Osteoblast (primary cell): ENCODE results near the gene GOLGA6D. TPM values are rescaled to one million over a fixed set of nuclear protein-coding genes. Genes with fewer than 3 reads are reported as not detected.
"Not testable (repeated sequence)": the region's sequence is repeated elsewhere in the genome, so short reads cannot be mapped to it uniquely, and the experiment has no call there.

Source experiments
- DNase-seq: peaks from one replicate; pipeline ENCODE4 v3.0.0; 2011; ENCODE audit warnings: low spot score, mixed read lengths; ENCODE audit not compliant: insufficient read length; ENCODE audit errors: missing footprints
- H2AFZ ChIP-seq: 2 replicates; pipeline ENCODE4 v1.6.0; 2011; ENCODE audit warnings: mild to moderate bottlenecking, low read length
- H3K27ac ChIP-seq: 2 replicates; pipeline ENCODE4 v1.5.1; 2011; ENCODE audit warnings: mild to moderate bottlenecking, low read depth, low read length, moderate library complexity
- H3K27me3 ChIP-seq: 2 replicates; pipeline ENCODE4 v1.6.0; 2012; ENCODE audit warnings: mild to moderate bottlenecking, control low read depth, inconsistent platforms, low read length, moderate library complexity; ENCODE audit not compliant: insufficient read depth
- H3K36me3 ChIP-seq: 2 replicates; pipeline ENCODE4 v1.5.1; 2011; ENCODE audit warnings: mild to moderate bottlenecking, low read length, control low read depth, moderate library complexity; ENCODE audit not compliant: insufficient read depth
- H3K4me1 ChIP-seq: 2 replicates; pipeline ENCODE4 v1.5.1; 2011; ENCODE audit warnings: mild to moderate bottlenecking, low read length, control low read depth, moderate library complexity; ENCODE audit not compliant: insufficient read depth
- H3K4me2 ChIP-seq: 2 replicates; pipeline ENCODE4 v1.6.0; 2011; ENCODE audit warnings: mild to moderate bottlenecking, low read length; ENCODE audit not compliant: insufficient read depth
- H3K4me3 ChIP-seq: fragments of 200-600 bp; sonication (generic); 3 replicates; pipeline ENCODE4 v1.5.1; 2012; ENCODE audit warnings: mild to moderate bottlenecking, low read length, inconsistent platforms; ENCODE audit not compliant: insufficient read depth
- H3K79me2 ChIP-seq: 2 replicates; pipeline ENCODE4 v1.6.0; 2012; ENCODE audit warnings: mild to moderate bottlenecking, low read length, control low read depth, inconsistent platforms; ENCODE audit not compliant: insufficient read depth
- H3K9me3 ChIP-seq: 2 replicates; pipeline ENCODE4 v1.5.1; 2011; ENCODE audit warnings: low read depth, low read length, control low read depth
- H4K20me1 ChIP-seq: 2 replicates; pipeline ENCODE4 v1.6.0; 2012; ENCODE audit warnings: mild to moderate bottlenecking, low read length, control low read depth; ENCODE audit not compliant: insufficient read depth
- total RNA-seq: library from RNA; depleted of rRNA; stranded (reverse); fragments of >200 nt; gene quantifications from 2 replicates; pipeline ENCODE4 v1.2.3, GENCODE V29; 2012
- TF ChIP-seq, protein P1 (sequence below): IDR thresholded peaks from 2 replicates; pipeline ENCODE4 v1.5.1; 2011; ENCODE audit warnings: mild to moderate bottlenecking, low read depth, low read length, moderate library complexity; ENCODE audit errors: extremely low read depth

Gene GOLGA6D
- total RNA-seq, 1 donor = not detected

DNA sequence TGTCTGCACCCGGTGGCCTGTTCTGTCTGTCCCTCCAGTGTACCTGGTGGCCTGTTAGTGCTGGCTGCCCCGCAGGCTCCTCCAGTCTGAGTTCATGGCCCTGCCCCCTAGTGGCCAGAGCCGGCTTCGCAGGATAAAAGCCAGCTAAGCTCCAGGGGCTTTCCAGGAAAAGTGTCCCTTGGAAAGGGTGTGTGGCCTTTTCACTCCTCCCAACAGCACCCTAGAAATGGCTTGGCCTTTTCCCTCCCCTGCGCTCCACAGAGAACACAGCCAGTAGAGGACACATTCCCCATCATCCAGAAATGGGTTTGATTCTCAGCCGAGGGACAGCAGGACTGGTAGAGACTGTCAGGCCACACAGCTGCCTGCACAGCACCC lies 16.7 kb downstream of the GOLGA6D start:
- not testable (repeated sequence) for H2AFZ ChIP-seq, DNase-seq, H3K36me3 ChIP-seq, H3K27me3 ChIP-seq, H3K4me1 ChIP-seq, H3K4me3 ChIP-seq, H3K9me3 ChIP-seq, H4K20me1 ChIP-seq, H3K27ac ChIP-seq, H3K4me2 ChIP-seq, H3K79me2 ChIP-seq
- TF ChIP-seq, protein P1, sequence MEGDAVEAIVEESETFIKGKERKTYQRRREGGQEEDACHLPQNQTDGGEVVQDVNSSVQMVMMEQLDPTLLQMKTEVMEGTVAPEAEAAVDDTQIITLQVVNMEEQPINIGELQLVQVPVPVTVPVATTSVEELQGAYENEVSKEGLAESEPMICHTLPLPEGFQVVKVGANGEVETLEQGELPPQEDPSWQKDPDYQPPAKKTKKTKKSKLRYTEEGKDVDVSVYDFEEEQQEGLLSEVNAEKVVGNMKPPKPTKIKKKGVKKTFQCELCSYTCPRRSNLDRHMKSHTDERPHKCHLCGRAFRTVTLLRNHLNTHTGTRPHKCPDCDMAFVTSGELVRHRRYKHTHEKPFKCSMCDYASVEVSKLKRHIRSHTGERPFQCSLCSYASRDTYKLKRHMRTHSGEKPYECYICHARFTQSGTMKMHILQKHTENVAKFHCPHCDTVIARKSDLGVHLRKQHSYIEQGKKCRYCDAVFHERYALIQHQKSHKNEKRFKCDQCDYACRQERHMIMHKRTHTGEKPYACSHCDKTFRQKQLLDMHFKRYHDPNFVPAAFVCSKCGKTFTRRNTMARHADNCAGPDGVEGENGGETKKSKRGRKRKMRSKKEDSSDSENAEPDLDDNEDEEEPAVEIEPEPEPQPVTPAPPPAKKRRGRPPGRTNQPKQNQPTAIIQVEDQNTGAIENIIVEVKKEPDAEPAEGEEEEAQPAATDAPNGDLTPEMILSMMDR = peak; percentile 36

DNA sequence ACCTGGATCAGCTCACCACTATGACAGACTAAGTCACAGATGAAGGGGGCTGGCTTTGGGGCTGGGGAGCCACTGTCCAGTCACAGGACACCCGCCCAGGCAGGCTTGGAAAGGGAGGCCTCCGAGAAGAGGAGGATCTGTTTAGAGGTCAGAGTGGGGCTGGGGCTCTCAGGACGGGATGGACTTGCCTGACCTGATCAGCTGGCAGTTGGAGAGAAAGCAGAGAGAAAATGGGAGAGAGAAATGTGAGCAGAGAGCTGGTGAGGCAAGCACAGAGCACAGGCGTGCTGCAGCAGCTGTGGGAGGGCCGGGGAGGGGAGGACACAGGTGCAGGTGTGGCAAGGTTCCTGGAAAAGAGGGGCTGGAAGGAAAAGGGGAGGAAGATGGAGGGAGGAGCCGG lies 17.4 kb downstream of the GOLGA6D start:
- H3K79me2 ChIP-seq, H4K20me1 ChIP-seq, H3K9me3 ChIP-seq, DNase-seq, H3K4me2 ChIP-seq, H2AFZ ChIP-seq, H3K36me3 ChIP-seq, H3K4me3 ChIP-seq, H3K4me1 ChIP-seq, H3K27ac ChIP-seq: not testable (repeated sequence)
- H3K27me3 ChIP-seq = peaks cover 13% of the 10 kb centered on the region

DNA sequence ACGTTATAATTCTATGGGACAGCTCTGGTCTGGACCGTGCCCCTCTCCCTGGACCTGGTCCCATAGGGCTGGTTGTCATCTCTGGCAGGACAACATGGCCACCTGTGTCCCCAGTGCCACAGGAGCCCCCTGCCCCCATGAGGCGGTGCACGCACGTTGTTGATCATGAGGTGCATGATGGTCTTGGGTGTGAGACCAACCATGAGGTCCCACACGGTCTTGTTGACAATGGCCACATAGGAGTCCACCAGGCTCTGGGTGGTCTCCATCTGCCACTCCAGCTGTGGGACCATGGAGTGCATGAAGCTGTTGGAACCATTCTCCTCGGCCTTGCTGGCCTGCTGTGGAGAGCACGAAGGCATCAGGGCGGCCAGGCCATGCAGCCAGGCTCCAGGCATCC lies 19.7 kb downstream of the GOLGA6D start:
- Histone ChIP-seq H3K4me1 (no peaks in the 10 kb centered on the region), H3K4me2 (no peak overlapping the region), H3K27ac (no peak overlapping the region), H3K4me3 (no peak overlapping the region), H3K36me3 (no peaks in the 10 kb centered on the region), H2AFZ (no peak overlapping the region), H4K20me1 (no peaks in the 10 kb centered on the region), H3K27me3 (peaks cover 28% of the 10 kb centered on the region), H3K9me3 (no peaks in the 10 kb centered on the region), H3K79me2 (no peaks in the 10 kb centered on the region)
- TF ChIP-seq, protein P1 = no peak
- DNase-seq = no peak

DNA sequence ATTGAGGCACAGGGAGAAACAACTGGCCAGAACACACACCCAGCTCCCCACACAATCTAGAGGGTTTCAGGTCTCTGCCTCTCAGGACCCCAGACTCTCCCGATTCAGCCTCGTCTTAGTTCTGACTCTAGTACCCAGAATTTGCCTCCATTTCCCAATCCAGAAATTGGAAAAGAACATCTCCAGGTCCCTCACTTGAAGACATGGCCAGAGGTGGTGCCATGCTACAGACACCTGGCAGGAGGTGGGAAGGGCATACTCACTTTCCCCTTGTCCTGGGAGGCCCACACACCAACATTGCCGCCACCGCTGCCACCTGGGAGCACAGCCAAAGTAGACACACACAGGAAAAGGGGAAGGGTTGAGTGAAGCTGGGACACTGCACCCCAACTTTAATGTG lies 20.1 kb downstream of the GOLGA6D start:
- H3K27me3 ChIP-seq = peaks cover 31% of the 10 kb centered on the region
- not testable (repeated sequence) for H3K4me2 ChIP-seq, H4K20me1 ChIP-seq, H3K79me2 ChIP-seq, H3K36me3 ChIP-seq, H3K4me3 ChIP-seq, H3K4me1 ChIP-seq, H3K9me3 ChIP-seq, DNase-seq, H2AFZ ChIP-seq, H3K27ac ChIP-seq

DNA sequence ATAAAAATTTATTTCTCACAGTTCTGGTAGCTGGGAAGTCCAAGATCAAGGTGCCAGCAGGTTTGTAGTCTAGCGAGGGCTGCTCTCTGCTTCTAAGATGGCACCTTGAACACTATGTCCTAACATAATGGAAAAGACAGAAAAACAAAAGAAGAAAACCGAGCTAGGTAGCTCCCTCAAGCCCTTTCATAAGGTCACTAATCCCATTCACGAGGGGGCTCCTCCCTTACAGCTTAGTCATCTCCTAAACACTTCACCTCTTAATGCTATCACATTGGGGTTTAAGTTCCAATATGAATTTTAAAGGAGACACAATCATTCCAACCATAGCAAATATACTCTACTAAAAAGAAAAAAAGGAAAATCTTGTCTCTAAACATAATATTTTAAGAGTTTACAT lies 23.6 kb downstream of the GOLGA6D start:
- Histone ChIP-seq H3K4me2 (no peak overlapping the region), H3K4me3 (no peak overlapping the region), H3K36me3 (no peaks in the 10 kb centered on the region), H2AFZ (no peak overlapping the region), H3K79me2 (no peaks in the 10 kb centered on the region), H3K4me1 (no peaks in the 10 kb centered on the region), H3K27me3 (peaks cover 51% of the 10 kb centered on the region), H4K20me1 (no peaks in the 10 kb centered on the region), H3K9me3 (no peaks in the 10 kb centered on the region), H3K27ac (no peak overlapping the region)
- TF ChIP-seq, protein P1 = no peak
- no peak for DNase-seq
